Heart left ventricle (tissue), 13 donors: ENCODE data around the gene IRS1.

Source experiments
- CTCF ChIP-seq, 12 donors: fragments of 200-600 bp; sonication (generic) in 4 of 12; IDR thresholded peaks; one replicate each; pipeline versions ENCODE4 v1.5.0 to v1.8.0; 2018 to 2022; ENCODE audit warnings: antibody characterized with exemption in 12 of 12, mild to moderate bottlenecking in 5 of 12
- POLR2A ChIP-seq, 2 donors: fragments of 450-650 bp; IDR thresholded peaks; one replicate each; pipeline ENCODE4 v1.6.1; 2017; ENCODE audit warnings: antibody characterized with exemption in 2 of 2, mild to moderate bottlenecking in 2 of 2, moderate library complexity in 2 of 2
- donor health status: ischemic (EF 13 %, LVEDD 7.1; RV severe dilation, severe dysfunction).
- donor health status: DM: no; HTN: yes; CAD: no.
- donor health status: DM: no; HTN: no; CAD: no.
- donor health status: ischemic (EF 25% LVEDD 6.9; RV normal size, moderate dysfunction).
- donor health status: ischemic (EF 25% LVEDD 5.7; RV mildly dilated, moderate dysfunction).
- donor health status: ischemic (EF 35%, LVEDD 5.7; RV mildly dilated, moderate dysfunction).
- donor health status: nonischemic (EF 11% LVEDD 7.7; RV severe dilation, severe dysfunction).
- donor health status: DM: yes; HTN: yes; CAD: no.
- donor health status: PGD.
- donor health status: ischemic (EF 29% LVEDD 5.4; RV normal size, mild dysfunction).
- donor health status: nonischemic (EF 23%, LVEDD 6.1; RV moderate dilation, normal function).

- no peak for TF ChIP-seq POLR2A (IDR thresholded peaks at IDR 0.05)
- TF ChIP-seq CTCF (IDR thresholded peaks at IDR 0.05): no peak
These were observed 96.1 kb downstream of the IRS1 start for GRCh38 chr2:226703514-226703913.
